ENCODE data around the gene KRT82. TPM values are rescaled to one million over a fixed set of nuclear protein-coding genes. Genes with fewer than 3 reads are reported as not detected.

Gene KRT82
- total and polyA plus RNA-seq, 4 donors = not detected

DNA sequence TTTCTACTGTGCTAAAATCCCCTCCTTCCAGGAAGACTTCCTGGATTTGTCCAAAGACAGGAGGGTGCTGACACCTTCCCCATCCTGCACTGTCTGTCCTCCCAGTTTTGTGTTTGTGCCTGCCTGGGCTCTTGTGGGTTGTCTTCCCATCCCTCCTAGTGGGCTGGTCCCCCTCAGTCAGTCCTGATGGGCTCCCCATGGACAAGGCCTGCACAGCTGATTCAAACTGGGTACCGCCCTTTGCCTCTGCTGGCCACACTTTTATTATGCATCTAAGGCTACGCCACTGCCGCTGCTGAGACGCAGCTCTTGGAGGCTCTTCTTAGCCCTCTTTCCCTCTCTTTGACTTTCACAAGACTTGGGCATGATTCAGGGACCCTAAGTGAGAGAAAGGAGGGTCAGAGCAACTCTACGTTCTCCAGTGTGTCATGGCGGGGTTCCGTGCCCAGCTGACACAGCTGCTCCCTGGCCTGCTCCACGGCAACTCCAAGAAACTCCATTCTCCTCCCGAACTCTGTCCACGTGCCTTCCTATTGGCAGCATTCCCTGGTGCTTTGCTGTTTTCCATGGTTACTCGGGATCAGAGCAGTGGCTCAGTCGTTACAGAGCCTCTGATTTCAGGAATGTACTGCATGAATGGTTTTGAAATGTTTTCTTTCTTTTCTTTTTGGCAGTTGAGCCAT, 35.1 kb downstream of the KRT82 start:
- Histone ChIP-seq H3K27ac (ENCODE audit: low read depth in 1 of 2, low read length in 1 of 2) (peak overlapping the region in 1 of 2 donors; percentile 7), H3K27me3 (ENCODE audit: control insufficient read depth in 3 of 3, insufficient read depth in 3 of 3, low read length in 2 of 3) (peaks cover 0 to 7% (median 0%) of the 10 kb centered on the region in 3 donors), H3K9ac (ENCODE audit: insufficient read depth in 1 of 2, low read length in 2 of 2) (no peak overlapping the region), H3K9me3 (ENCODE audit: control insufficient read depth in 4 of 4, insufficient read depth in 3 of 4, low read length in 3 of 4) (peaks cover 0 to 3% (median 0%) of the 10 kb centered on the region in 4 donors), H3K4me1 (ENCODE audit: control insufficient read depth in 5 of 5, insufficient read depth in 5 of 5, low read length in 5 of 5) (peaks cover 0 to 14% (median 5%) of the 10 kb centered on the region in 5 donors), H3K36me3 (ENCODE audit: control insufficient read depth in 4 of 4, insufficient read depth in 4 of 4, low read length in 4 of 4) (no peaks in the 10 kb centered on the region), H3K4me3 (no peak overlapping the region)
- WGBS, 2 donors = 73 to 82% methylated on average over 12 of the region's 12 CpGs
- TF ChIP-seq, protein P1, sequence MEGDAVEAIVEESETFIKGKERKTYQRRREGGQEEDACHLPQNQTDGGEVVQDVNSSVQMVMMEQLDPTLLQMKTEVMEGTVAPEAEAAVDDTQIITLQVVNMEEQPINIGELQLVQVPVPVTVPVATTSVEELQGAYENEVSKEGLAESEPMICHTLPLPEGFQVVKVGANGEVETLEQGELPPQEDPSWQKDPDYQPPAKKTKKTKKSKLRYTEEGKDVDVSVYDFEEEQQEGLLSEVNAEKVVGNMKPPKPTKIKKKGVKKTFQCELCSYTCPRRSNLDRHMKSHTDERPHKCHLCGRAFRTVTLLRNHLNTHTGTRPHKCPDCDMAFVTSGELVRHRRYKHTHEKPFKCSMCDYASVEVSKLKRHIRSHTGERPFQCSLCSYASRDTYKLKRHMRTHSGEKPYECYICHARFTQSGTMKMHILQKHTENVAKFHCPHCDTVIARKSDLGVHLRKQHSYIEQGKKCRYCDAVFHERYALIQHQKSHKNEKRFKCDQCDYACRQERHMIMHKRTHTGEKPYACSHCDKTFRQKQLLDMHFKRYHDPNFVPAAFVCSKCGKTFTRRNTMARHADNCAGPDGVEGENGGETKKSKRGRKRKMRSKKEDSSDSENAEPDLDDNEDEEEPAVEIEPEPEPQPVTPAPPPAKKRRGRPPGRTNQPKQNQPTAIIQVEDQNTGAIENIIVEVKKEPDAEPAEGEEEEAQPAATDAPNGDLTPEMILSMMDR (IDR thresholded peaks at IDR 0.05; ENCODE audit: control extremely low read depth, extremely low read depth) = no peak
- peak; percentile 21 for ATAC-seq (ENCODE audit: insufficient read depth, low FRiP score)
- peak; percentile 88 to 96 (median 94) for DNase-seq

GRCh38 chr12:52369809-52370208, 36.3 kb downstream of the KRT82 start:
- Histone ChIP-seq H3K9me3 (ENCODE audit: control insufficient read depth in 4 of 4, insufficient read depth in 3 of 4, low read length in 3 of 4) (peaks cover 0 to 3% (median 0%) of the 10 kb centered on the region in 4 donors), H3K4me1 (ENCODE audit: control insufficient read depth in 5 of 5, insufficient read depth in 5 of 5, low read length in 5 of 5) (peaks cover 0 to 14% (median 5%) of the 10 kb centered on the region in 5 donors), H3K27me3 (ENCODE audit: control insufficient read depth in 3 of 3, insufficient read depth in 3 of 3, low read length in 2 of 3) (peaks cover 0 to 7% (median 0%) of the 10 kb centered on the region in 3 donors), H3K36me3 (ENCODE audit: control insufficient read depth in 4 of 4, insufficient read depth in 4 of 4, low read length in 4 of 4) (no peaks in the 10 kb centered on the region), H3K9ac (ENCODE audit: insufficient read depth in 1 of 2, low read length in 2 of 2) (no peak overlapping the region), H3K4me3 (no peak overlapping the region), H3K27ac (ENCODE audit: low read depth in 1 of 2, low read length in 1 of 2) (no peak overlapping the region)
- no peak for ATAC-seq (ENCODE audit: insufficient read depth, low FRiP score)
- WGBS, 2 donors = 70 to 72% methylated on average over 6 of the region's 6 CpGs
- DNase-seq = no peak
- TF ChIP-seq, protein P1 (IDR thresholded peaks at IDR 0.05; ENCODE audit: control extremely low read depth, extremely low read depth) = no peak

GRCh38 chr12:52369211-52369610, 36.9 kb downstream of the KRT82 start:
- TF ChIP-seq, protein P1 (IDR thresholded peaks at IDR 0.05; ENCODE audit: control extremely low read depth, extremely low read depth) = no peak
- H3K27ac ChIP-seq (ENCODE audit: low read depth in 1 of 2, low read length in 1 of 2) = no peak overlapping the region
- no peak overlapping the region for H3K4me3 ChIP-seq
- no peaks in the 10 kb centered on the region for H3K36me3 ChIP-seq (ENCODE audit: control insufficient read depth in 4 of 4, insufficient read depth in 4 of 4, low read length in 4 of 4)
- H3K9ac ChIP-seq (ENCODE audit: insufficient read depth in 1 of 2, low read length in 2 of 2) = no peak overlapping the region
- H3K4me1 ChIP-seq (ENCODE audit: control insufficient read depth in 5 of 5, insufficient read depth in 5 of 5, low read length in 5 of 5) = peaks cover 0 to 14% (median 5%) of the 10 kb centered on the region in 5 donors
- peaks cover 0 to 10% (median 0%) of the 10 kb centered on the region in 3 donors for H3K27me3 ChIP-seq (ENCODE audit: control insufficient read depth in 3 of 3, insufficient read depth in 3 of 3, low read length in 2 of 3)
- ATAC-seq (ENCODE audit: insufficient read depth, low FRiP score) (no peak), DNase-seq (no peak)
- 63 to 81% methylated on average over 3 of the region's 3 CpGs for WGBS, 2 donors
- H3K9me3 ChIP-seq (ENCODE audit: control insufficient read depth in 4 of 4, insufficient read depth in 3 of 4, low read length in 3 of 4) = peaks cover 0 to 3% (median 0%) of the 10 kb centered on the region in 4 donors

All from lung (tissue), 12 donors.